BLaER1 treated with 17β-estradiol and CSF1 and Interleukin-3, amounts not matched to agents 10 nM and 100 nM (cell line): ENCODE data around the gene SEMA3F.
A peak's percentile ranks its signal among the peaks of the same experiment; 100 is the strongest.

Experiments used
- H3K27ac ChIP-seq, 11 experiments: shearing (Covaris generic); formaldehyde crosslinking; 2 replicates each; pipeline ENCODE4 v1.8.1; 2022
- H3K27me3 ChIP-seq, 11 experiments: shearing (Covaris generic); formaldehyde crosslinking; 2 replicates each; pipeline ENCODE4 v1.8.1; 2022
- H3K36me3 ChIP-seq, 11 experiments: shearing (Covaris generic); formaldehyde crosslinking; 2 replicates each; pipeline ENCODE4 v1.8.1; 2022
- H3K4me1 ChIP-seq, 10 experiments: shearing (Covaris generic); formaldehyde crosslinking; 2 replicates each; pipeline ENCODE4 v1.8.1; 2022
- H3K4me2 ChIP-seq, 11 experiments: shearing (Covaris generic); formaldehyde crosslinking; 2 replicates each; pipeline ENCODE4 v1.8.1; 2022
- H3K4me3 ChIP-seq, 10 experiments: shearing (Covaris generic); formaldehyde crosslinking; 2 replicates each; pipeline ENCODE4 v1.8.1; 2022
- H3K9ac ChIP-seq, 11 experiments: shearing (Covaris generic); formaldehyde crosslinking; 2 replicates each; pipeline ENCODE4 v1.8.1; 2022
- H3K9me3 ChIP-seq, 11 experiments: shearing (Covaris generic); formaldehyde crosslinking; replicated peaks in 1 of 11; 2 replicates each; pipeline ENCODE4 v1.8.1; 2022
- H4K20me1 ChIP-seq, 11 experiments: shearing (Covaris generic); formaldehyde crosslinking; 2 replicates each; pipeline ENCODE4 v1.8.1; 2022
- Cebpa-rat ChIP-seq, 11 experiments: shearing (Covaris generic); IDR thresholded peaks; 2 replicates each; pipeline ENCODE4 v1.8.1; 2022

SEMA3F gene

DNA sequence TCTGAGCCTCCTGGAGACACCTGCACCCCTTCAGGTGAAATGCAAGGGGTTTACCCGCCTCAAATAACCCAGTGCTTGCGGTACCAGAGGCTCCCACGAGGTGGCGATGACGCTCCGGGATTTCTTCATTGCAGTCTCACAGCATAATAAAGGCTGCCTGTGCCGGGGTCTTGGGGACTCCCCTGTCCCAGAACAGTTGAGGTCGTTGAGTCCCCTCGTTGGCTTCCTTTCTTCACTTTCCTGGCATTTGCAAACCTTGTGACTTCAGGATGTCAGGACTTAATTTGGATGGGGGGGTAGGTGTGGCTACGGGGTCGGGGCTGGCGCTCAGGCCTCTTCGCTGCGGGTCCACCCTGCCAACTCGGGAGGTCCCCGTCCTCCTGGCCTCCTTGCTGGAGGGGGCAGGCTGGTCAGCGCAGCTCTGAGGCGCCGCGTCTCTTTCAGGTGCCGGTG lies 37.6 kb downstream of the SEMA3F start:
- peaks cover 27 to 46% (median 39%) of the 10 kb centered on the region in 11 experiments for H3K27me3 ChIP-seq
- peaks cover 0 to 37% (median 0%) of the 10 kb centered on the region in 11 experiments; a peak in 11 of 22 replicates for H4K20me1 ChIP-seq
- no peak overlapping the region for H3K4me3 ChIP-seq
- H3K9ac ChIP-seq = no peak overlapping the region
- H3K27ac ChIP-seq = no peak overlapping the region
- TF ChIP-seq Cebpa-rat (IDR thresholded peaks at IDR 0.05) = no peak
- H3K9me3 ChIP-seq = no peaks in the 10 kb centered on the region
- 0 out of 22 replicates have a peak, but pooled peaks cover 0 to 2% (median 0%) of the 10 kb centered on the region in 11 experiments for H3K36me3 ChIP-seq
- H3K4me1 ChIP-seq = peaks cover 26 to 48% (median 38%) of the 10 kb centered on the region in 10 experiments
- peak overlapping the region in 6 of 11 experiments; percentile 5 to 78 (median 74); a peak in 4 of 22 replicates for H3K4me2 ChIP-seq

DNA sequence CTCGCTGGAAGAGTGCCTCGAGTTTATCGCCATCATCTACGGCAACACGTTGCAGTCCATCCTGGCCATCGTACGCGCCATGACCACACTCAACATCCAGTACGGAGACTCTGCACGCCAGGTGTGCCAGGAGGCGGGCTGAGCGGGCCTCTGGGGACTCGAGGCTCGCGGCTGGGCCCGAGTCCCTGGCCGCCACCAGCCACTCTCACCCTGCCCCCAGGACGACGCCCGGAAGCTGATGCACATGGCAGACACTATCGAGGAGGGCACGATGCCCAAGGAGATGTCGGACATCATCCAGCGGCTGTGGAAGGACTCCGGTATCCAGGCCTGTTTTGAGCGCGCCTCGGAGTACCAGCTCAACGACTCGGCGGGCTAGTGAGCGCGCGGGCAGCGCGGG lies 38.2 kb downstream of the SEMA3F start:
- Histone ChIP-seq H4K20me1 (peaks cover 0 to 37% (median 0%) of the 10 kb centered on the region in 11 experiments; a peak in 11 of 22 replicates), H3K36me3 (no peaks in the 10 kb centered on the region), H3K27ac (no peak overlapping the region), H3K9ac (no peak overlapping the region), H3K9me3 (no peaks in the 10 kb centered on the region), H3K27me3 (peaks cover 27 to 46% (median 39%) of the 10 kb centered on the region in 11 experiments), H3K4me2 (peak overlapping the region in 6 of 11 experiments; percentile 5 to 78 (median 74); a peak in 5 of 22 replicates), H3K4me1 (peaks cover 26 to 47% (median 37%) of the 10 kb centered on the region in 10 experiments), H3K4me3 (no peak overlapping the region)
- TF ChIP-seq Cebpa-rat (IDR thresholded peaks at IDR 0.05) = no peak

DNA sequence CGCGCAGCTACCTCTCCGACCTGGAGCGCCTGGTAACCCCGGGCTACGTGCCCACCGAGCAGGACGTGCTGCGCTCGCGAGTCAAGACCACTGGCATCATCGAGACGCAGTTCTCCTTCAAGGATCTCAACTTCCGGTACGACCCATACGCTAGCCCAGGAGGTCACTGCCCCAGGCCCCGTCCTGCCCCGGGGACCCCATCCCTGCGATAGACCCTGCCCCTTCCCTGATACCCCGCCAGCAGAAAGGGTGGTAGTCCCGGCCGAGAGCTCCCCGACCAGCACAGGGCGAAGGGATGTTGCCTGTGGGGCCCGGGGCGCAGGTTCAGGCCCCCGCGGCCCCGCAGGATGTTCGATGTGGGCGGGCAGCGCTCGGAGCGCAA lies 38.6 kb downstream of the SEMA3F start:
- Histone ChIP-seq H3K27ac (no peak overlapping the region), H3K36me3 (no peaks in the 10 kb centered on the region), H3K4me3 (peak overlapping the region in 2 of 10 experiments; percentile 20 to 32; a peak in 2 of 20 replicates), H3K27me3 (peaks cover 27 to 46% (median 39%) of the 10 kb centered on the region in 11 experiments), H3K9me3 (no peaks in the 10 kb centered on the region), H4K20me1 (peaks cover 0 to 37% (median 0%) of the 10 kb centered on the region in 11 experiments; a peak in 11 of 22 replicates), H3K4me2 (peak overlapping the region in 10 of 11 experiments; percentile 47 to 81 (median 74); a peak in 19 of 22 replicates), H3K4me1 (peaks cover 25 to 43% (median 33%) of the 10 kb centered on the region in 10 experiments), H3K9ac (no peak overlapping the region)
- TF ChIP-seq Cebpa-rat (IDR thresholded peaks at IDR 0.05) = no peak

DNA sequence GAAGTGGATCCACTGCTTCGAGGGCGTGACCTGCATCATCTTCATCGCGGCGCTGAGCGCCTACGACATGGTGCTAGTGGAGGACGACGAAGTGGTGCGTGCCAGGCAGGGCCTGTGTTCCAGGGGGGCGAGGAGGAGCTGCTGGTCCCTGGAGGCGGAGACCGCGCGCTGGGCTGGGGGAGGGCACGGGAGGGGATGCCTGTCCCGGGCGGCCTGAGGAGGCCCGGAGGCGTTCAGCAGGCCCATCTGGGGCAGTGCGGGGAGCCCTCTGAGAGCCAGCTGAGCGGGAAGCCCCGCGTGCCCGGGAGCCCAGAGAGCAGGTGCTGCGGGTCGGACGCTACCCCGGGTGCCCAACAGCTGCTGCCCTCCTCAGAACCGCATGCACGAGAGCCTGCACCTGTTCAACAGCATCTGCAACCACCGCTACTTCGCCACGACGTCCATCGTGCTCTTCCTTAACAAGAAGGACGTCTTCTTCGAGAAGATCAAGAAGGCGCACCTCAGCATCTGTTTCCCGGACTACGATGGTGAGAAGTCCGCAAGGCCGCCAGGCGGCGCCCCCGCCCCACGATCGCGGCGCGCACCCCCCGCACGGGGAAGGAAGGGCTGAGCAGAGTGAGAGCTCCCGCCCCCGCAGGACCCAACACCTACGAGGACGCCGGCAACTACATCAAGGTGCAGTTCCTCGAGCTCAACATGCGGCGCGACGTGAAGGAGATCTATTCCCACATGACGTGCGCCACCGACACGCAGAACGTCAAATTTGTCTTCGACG lies 39.2 kb downstream of the SEMA3F start:
- Histone ChIP-seq H3K4me1 (peaks cover 20 to 37% (median 27%) of the 10 kb centered on the region in 10 experiments), H3K27me3 (peaks cover 28 to 52% (median 39%) of the 10 kb centered on the region in 11 experiments), H3K9ac (no peak overlapping the region; a peak in 1 of 22 replicates), H4K20me1 (peaks cover 0 to 37% (median 0%) of the 10 kb centered on the region in 11 experiments; a peak in 11 of 22 replicates), H3K36me3 (no peaks in the 10 kb centered on the region), H3K9me3 (no peaks in the 10 kb centered on the region), H3K4me2 (peak overlapping the region; percentile 47 to 81 (median 74)), H3K4me3 (peak overlapping the region in 3 of 10 experiments; percentile 9 to 32 (median 20); a peak in 4 of 20 replicates), H3K27ac (no peak overlapping the region)
- no peak for TF ChIP-seq Cebpa-rat (IDR thresholded peaks at IDR 0.05)

DNA sequence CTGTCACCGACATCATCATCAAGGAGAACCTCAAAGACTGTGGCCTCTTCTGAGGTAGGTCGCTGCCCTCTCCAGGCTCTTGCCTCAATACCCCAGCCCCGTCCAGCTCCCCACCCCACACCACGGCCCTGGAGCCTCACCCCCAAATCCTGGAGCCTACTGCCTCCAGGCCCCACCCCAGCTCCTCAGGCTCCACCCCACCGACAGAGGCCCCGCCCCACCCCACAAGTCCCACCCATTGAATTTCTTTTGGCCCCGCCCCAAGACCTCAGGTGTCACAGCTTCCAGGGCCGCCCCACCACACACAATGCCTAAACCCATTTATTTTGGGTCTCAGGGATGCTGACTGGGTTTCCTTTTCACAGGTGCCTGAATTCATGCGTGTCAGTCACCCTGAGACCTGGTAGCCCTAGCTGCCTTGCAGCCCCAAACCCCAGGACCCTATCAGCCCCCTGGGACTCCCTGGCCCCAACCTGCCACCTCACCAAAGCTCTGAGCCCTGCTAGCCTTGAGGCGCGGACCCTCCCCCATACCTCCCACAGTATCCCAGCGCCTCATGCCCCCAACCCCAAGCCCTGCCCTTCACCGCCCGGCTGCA lies 39.9 kb downstream of the SEMA3F start:
- H3K4me2 ChIP-seq = peak overlapping the region; percentile 47 to 81 (median 74)
- no peaks in the 10 kb centered on the region for H3K36me3 ChIP-seq
- H3K4me3 ChIP-seq = no peak overlapping the region; a peak in 1 of 20 replicates
- peaks cover 20 to 32% (median 25%) of the 10 kb centered on the region in 10 experiments for H3K4me1 ChIP-seq
- H3K27ac ChIP-seq = no peak overlapping the region
- no peak overlapping the region for H3K9ac ChIP-seq
- no peaks in the 10 kb centered on the region for H3K9me3 ChIP-seq
- peaks cover 28 to 57% (median 42%) of the 10 kb centered on the region in 11 experiments for H3K27me3 ChIP-seq
- no peak for TF ChIP-seq Cebpa-rat (IDR thresholded peaks at IDR 0.05)
- H4K20me1 ChIP-seq = peaks cover 0 to 31% (median 0%) of the 10 kb centered on the region in 11 experiments; a peak in 11 of 22 replicates

DNA sequence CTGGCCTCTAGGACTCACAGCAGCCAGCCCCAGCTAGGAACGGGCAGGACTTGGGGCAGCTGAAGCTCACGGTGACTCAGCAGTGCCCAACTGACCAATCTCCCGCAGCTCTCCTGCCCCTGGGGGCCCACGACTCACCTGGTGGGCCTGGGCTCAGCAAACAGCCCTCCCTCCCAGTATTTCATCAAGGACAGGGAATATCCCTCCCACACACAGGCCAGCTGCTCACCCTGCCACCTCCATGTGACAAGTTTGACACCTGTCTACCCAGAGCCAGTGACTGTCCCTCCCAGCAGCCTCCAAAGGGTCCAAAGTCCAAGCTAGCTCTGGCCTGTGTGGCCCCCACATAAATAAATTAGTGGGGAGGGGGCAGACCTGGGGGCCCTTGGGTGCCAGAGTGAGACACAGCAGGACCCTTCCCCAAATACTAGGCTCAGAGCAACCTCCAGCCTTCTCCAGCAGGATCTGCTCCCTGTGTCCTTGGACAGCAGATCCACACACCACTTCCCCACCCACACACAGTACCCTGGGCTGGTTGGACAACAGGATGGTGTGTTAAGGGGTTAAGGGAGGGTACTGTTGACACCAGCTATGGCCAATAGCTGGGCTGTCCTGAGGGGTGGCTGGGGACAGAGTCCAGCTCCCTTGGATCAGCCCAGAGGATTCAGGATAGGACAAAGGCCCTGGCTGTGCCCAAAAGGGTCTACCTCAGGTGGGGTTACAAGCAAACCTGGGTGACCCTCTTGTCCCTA lies 40.6 kb downstream of the SEMA3F start:
- Histone ChIP-seq H3K4me1 (peaks cover 14 to 27% (median 23%) of the 10 kb centered on the region in 10 experiments), H3K9me3 (no peaks in the 10 kb centered on the region), H3K27ac (no peak overlapping the region), H4K20me1 (peaks cover 0 to 29% (median 0%) of the 10 kb centered on the region in 11 experiments; a peak in 11 of 22 replicates), H3K4me2 (no peak overlapping the region), H3K36me3 (no peaks in the 10 kb centered on the region), H3K27me3 (peaks cover 28 to 58% (median 42%) of the 10 kb centered on the region in 11 experiments), H3K9ac (no peak overlapping the region), H3K4me3 (no peak overlapping the region)
- TF ChIP-seq Cebpa-rat (IDR thresholded peaks at IDR 0.05) = no peak

DNA sequence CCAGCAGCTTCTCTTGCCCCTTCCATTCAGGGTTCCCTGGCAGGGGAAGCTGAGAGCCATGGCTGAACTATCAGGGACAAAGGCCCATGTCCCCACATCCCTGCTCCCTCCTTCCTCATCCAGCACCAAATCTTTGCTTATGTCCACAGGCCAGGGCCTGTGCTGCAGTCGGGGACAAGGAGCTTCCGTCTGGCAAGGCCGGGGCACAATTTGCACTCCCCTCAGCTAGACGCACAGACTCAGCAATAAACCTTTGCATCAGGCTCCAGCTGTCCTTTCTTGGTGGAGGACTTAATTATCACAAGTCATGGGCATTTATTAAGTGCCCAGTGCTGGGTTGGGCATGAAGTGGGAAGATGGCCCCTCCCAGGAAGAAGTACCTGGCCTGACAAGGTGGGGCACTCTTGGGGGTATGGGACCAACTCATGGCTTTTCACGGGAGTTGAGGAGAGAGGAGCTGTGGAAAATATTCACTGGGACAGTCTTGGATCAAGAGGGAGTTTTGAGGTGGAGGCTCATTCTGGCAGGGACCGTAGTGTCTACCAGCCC lies 41.2 kb downstream of the SEMA3F start:
- no peak overlapping the region for H3K27ac ChIP-seq
- H4K20me1 ChIP-seq = peaks cover 0 to 29% (median 0%) of the 10 kb centered on the region in 11 experiments; a peak in 11 of 22 replicates
- TF ChIP-seq Cebpa-rat (IDR thresholded peaks at IDR 0.05) = no peak
- H3K4me1 ChIP-seq = peaks cover 7 to 20% (median 16%) of the 10 kb centered on the region in 10 experiments
- H3K9ac ChIP-seq = no peak overlapping the region
- no peak overlapping the region for H3K4me2 ChIP-seq
- peaks cover 29 to 61% (median 46%) of the 10 kb centered on the region in 11 experiments for H3K27me3 ChIP-seq
- H3K9me3 ChIP-seq = no peaks in the 10 kb centered on the region
- H3K36me3 ChIP-seq = no peaks in the 10 kb centered on the region
- no peak overlapping the region for H3K4me3 ChIP-seq

DNA sequence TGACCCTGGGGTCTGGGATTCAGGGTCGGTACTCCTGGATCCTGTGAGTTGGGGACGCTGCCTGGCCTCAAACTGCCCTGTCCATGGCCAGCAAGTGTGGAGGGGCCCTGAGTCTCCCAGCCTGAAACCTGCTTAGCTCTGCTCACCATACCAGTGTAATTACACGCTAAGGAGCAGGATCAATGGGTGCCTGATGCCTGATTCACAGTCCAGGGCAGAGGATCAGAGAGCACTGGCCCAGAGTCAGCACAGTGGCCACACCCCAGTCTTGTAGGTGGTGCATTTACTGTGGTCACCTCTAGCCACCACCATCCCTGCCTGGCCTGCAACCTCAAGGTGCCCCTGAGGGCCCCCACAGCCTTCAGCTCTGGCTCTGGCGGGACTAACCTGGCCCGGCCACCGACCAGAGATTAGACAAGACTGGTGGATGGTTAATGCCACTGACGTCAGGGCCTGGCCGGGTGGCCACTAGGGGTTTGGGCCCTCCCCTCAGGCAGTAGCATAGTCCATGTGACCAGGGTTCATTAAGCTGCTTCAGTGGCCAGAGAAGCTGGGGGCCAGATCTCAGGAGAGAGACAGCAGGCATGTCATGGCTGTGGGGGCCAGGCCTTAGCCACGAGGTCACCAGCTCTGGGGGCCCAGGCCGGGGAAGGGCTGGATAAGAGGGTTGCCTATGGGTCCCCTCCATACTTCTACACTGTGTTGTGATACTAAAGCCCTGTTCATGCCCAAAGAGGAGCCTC lies 46.6 kb downstream of the SEMA3F start:
- peaks cover 10 to 15% (median 12%) of the 10 kb centered on the region in 10 experiments for H3K4me1 ChIP-seq
- H4K20me1 ChIP-seq = peaks cover 0 to 35% (median 16%) of the 10 kb centered on the region in 11 experiments; a peak in 18 of 22 replicates
- H3K4me3 ChIP-seq = no peak overlapping the region
- peaks cover 45 to 79% (median 61%) of the 10 kb centered on the region in 11 experiments for H3K27me3 ChIP-seq
- no peak overlapping the region for H3K4me2 ChIP-seq
- TF ChIP-seq Cebpa-rat (IDR thresholded peaks at IDR 0.05) = no peak
- H3K36me3 ChIP-seq = no peaks in the 10 kb centered on the region
- no peak overlapping the region for H3K9ac ChIP-seq
- no peak overlapping the region for H3K27ac ChIP-seq
- H3K9me3 ChIP-seq = no peaks in the 10 kb centered on the region
